Thoracic aorta (tissue), 2 donors: Measurements from ENCODE around the gene CPXM1. TPM values are rescaled to one million over a fixed set of nuclear protein-coding genes. Genes with fewer than 3 reads are reported as not detected.
"Not testable (repeated sequence)": the region's sequence is repeated elsewhere in the genome, so short reads cannot be mapped to it uniquely, and the experiment has no call there.

ENCODE experiments used
- ATAC-seq: fragments of 150-250 bp; one replicate; pipeline ENCODE4 v1.8.0; 2017; ENCODE audit warnings: low read depth; ENCODE audit not compliant: insufficient number of reproducible peaks, low FRiP score
- DNase-seq: peaks from one replicate; pipeline ENCODE4 v3.0.0-alpha.2; 2020; ENCODE audit warnings: low spot score
- H3K27ac ChIP-seq, 2 donors: fragments of 200-600 bp; sonication (generic); 1 replicate in 1 of 2; 2 replicates in 1 of 2; pipeline ENCODE4 v1.5.1; 2016; ENCODE audit warnings: mild to moderate bottlenecking in 2 of 2, moderate library complexity in 2 of 2
- H3K27me3 ChIP-seq: fragments of 200-600 bp; sonication (generic); replicated peaks from 2 replicates; pipeline ENCODE4 v1.6.0; 2016; ENCODE audit warnings: mild to moderate bottlenecking; ENCODE audit not compliant: insufficient read depth
- H3K36me3 ChIP-seq: fragments of 200-600 bp; sonication (generic); one replicate; pipeline ENCODE4 v1.5.1; 2016
- H3K4me1 ChIP-seq, 2 donors: fragments of 200-600 bp; sonication (generic); 1 replicate in 1 of 2; 2 replicates in 1 of 2; pipeline versions ENCODE4 v1.5.1 to v1.6.0; 2016; ENCODE audit warnings: low read depth in 2 of 2, mild to moderate bottlenecking in 1 of 2; ENCODE audit not compliant: control insufficient read depth in 1 of 2
- H3K4me3 ChIP-seq: fragments of 200-600 bp; sonication (generic); 2 replicates; pipeline ENCODE4 v1.5.1; 2016; ENCODE audit warnings: mild to moderate bottlenecking
- H3K9me3 ChIP-seq: fragments of 200-600 bp; sonication (generic); 2 replicates; pipeline ENCODE4 v1.5.1; 2016
- CTCF ChIP-seq: fragments of 200-600 bp; sonication (generic); IDR thresholded peaks from one replicate; pipeline ENCODE4 v1.5.1; 2019; ENCODE audit warnings: antibody characterized with exemption
- total RNA-seq, 2 donors: library from RNA; depleted of rRNA; stranded (reverse); fragments of >200 nt; gene quantifications; one replicate each; pipeline versions ENCODE4 v1.1.0 to v1.2.3, GENCODE V29; 2016

The CPXM1 gene
- total RNA-seq, 2 donors from 2014 or later: not detected

- Histone ChIP-seq H3K27me3 (no peaks in the 10 kb centered on the region), H3K4me1 (no peaks in the 10 kb centered on the region), H3K36me3 (no peaks in the 10 kb centered on the region), H3K4me3 (no peak overlapping the region), H3K27ac (no peak overlapping the region), H3K9me3 (no peaks in the 10 kb centered on the region)
- ATAC-seq: no peak
- DNase-seq: no peak
- TF ChIP-seq CTCF: no peak
These were observed 11.8 kb upstream of the CPXM1 start for GRCh38 chr20:2812189-2812588.

GRCh38 chr20:2809690-2810089, 9.3 kb upstream of the CPXM1 start:
- ATAC-seq: no peak
- no peak for DNase-seq
- no peaks in the 10 kb centered on the region for H3K36me3 ChIP-seq
- no peak for TF ChIP-seq CTCF
- H3K4me1 ChIP-seq: peaks cover 0 to 6% of the 10 kb centered on the region in 2 donors
- H3K9me3 ChIP-seq: no peaks in the 10 kb centered on the region
- no peak overlapping the region for H3K4me3 ChIP-seq
- peaks cover 7% of the 10 kb centered on the region for H3K27me3 ChIP-seq
- no peak overlapping the region for H3K27ac ChIP-seq

- H3K9me3 ChIP-seq, H3K27me3 ChIP-seq, H3K4me1 ChIP-seq, H3K36me3 ChIP-seq, ATAC-seq, DNase-seq, H3K27ac ChIP-seq, H3K4me3 ChIP-seq: not testable (repeated sequence)
These were observed 7.5 kb upstream of the CPXM1 start for GRCh38 chr20:2807929-2808328.

GRCh38 chr20:2807019-2807418, 6.6 kb upstream of the CPXM1 start:
- no peaks in the 10 kb centered on the region for H3K9me3 ChIP-seq
- no peaks in the 10 kb centered on the region for H3K36me3 ChIP-seq
- peaks cover 0 to 6% of the 10 kb centered on the region in 2 donors for H3K4me1 ChIP-seq
- no peak for ATAC-seq
- no peak for TF ChIP-seq CTCF
- no peak for DNase-seq
- H3K27ac ChIP-seq: no peak overlapping the region
- peaks cover 7% of the 10 kb centered on the region for H3K27me3 ChIP-seq
- no peak overlapping the region for H3K4me3 ChIP-seq

- DNase-seq: no peak
- Histone ChIP-seq H3K27me3 (peaks cover 7% of the 10 kb centered on the region), H3K9me3 (no peaks in the 10 kb centered on the region), H3K4me3 (no peak overlapping the region), H3K4me1 (peaks cover 0 to 6% of the 10 kb centered on the region in 2 donors), H3K36me3 (no peaks in the 10 kb centered on the region), H3K27ac (no peak overlapping the region)
- TF ChIP-seq CTCF: no peak
- ATAC-seq: no peak
These were observed 5.9 kb upstream of the CPXM1 start for GRCh38 chr20:2806351-2806701.

GRCh38 chr20:2805689-2806350, 5.4 kb upstream of the CPXM1 start:
- no peaks in the 10 kb centered on the region for H3K36me3 ChIP-seq
- TF ChIP-seq CTCF: no peak
- no peak overlapping the region for H3K27ac ChIP-seq
- ATAC-seq: no peak
- H3K9me3 ChIP-seq: no peaks in the 10 kb centered on the region
- H3K4me1 ChIP-seq: peaks cover 0 to 6% of the 10 kb centered on the region in 2 donors
- H3K4me3 ChIP-seq: no peak overlapping the region
- DNase-seq: no peak
- H3K27me3 ChIP-seq: peaks cover 7% of the 10 kb centered on the region
